Adrenal gland (tissue), 5 donors: ENCODE measurements around the gene BRD8.

Experiments used
- POLR2A ChIP-seq, 2 donors: fragments of 450-650 bp; IDR thresholded peaks; one replicate each; pipeline ENCODE4 v1.6.1; 2017; ENCODE audit warnings: antibody characterized with exemption in 2 of 2, mild to moderate bottlenecking in 2 of 2, moderate library complexity in 1 of 2
- TF ChIP-seq, protein P1 (sequence below), 6 experiments: fragments of 450-650 bp in 4 of 6; fragments of 200-600 bp in 2 of 6; sonication (generic) in 1 of 6; IDR thresholded peaks; 1 replicate in 5 of 6; 2 replicates in 1 of 6; pipeline versions ENCODE4 v1.5.1 to v1.8.0; 2016 to 2021; ENCODE audit warnings: antibody characterized with exemption in 6 of 6, mild to moderate bottlenecking in 2 of 6, moderate library complexity in 1 of 6
- donor health status: DM: no; HTN: no; CAD: no.

DNA sequence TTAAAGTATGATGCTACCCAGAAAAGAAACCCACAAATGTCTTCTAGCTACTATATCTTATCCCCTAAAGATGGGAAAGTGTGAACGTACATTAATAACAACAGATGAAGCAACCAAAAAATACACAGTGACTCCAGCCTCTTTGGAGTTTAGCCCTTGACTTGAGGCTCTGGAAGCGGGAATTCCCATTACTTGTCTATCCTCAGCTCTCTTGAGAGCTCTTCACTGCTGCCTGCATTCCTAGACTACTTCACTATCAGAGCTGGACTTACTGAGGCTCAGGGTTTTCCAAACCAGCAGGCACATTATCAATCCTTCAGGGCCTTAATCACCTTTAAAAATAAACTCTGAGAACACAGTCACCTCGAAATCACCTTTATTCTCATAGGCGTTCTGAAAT lies 38.2 kb downstream of the BRD8 start:
- TF ChIP-seq, protein P1, sequence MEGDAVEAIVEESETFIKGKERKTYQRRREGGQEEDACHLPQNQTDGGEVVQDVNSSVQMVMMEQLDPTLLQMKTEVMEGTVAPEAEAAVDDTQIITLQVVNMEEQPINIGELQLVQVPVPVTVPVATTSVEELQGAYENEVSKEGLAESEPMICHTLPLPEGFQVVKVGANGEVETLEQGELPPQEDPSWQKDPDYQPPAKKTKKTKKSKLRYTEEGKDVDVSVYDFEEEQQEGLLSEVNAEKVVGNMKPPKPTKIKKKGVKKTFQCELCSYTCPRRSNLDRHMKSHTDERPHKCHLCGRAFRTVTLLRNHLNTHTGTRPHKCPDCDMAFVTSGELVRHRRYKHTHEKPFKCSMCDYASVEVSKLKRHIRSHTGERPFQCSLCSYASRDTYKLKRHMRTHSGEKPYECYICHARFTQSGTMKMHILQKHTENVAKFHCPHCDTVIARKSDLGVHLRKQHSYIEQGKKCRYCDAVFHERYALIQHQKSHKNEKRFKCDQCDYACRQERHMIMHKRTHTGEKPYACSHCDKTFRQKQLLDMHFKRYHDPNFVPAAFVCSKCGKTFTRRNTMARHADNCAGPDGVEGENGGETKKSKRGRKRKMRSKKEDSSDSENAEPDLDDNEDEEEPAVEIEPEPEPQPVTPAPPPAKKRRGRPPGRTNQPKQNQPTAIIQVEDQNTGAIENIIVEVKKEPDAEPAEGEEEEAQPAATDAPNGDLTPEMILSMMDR (IDR thresholded peaks at IDR 0.05), result no peak
- no peak for TF ChIP-seq POLR2A (IDR thresholded peaks at IDR 0.05)
